ENCODE data around the gene HDAC4. TPM values are rescaled to one million over a fixed set of nuclear protein-coding genes. Genes with fewer than 3 reads are reported as not detected.
A peak's percentile ranks its signal among the peaks of the same experiment; 100 is the strongest.

The HDAC4 gene
- total RNA-seq, 2 donors from 2014 or later: 9.3 to 139 TPM

- intact Hi-C loops (cut with DNase I): no loop called here
- DNase-seq (peak; percentile 53 to 75 (median 62)), ATAC-seq (peak; percentile 73)
- H3K9me3 ChIP-seq: no peaks in the 10 kb centered on the region
- H3K27ac ChIP-seq: peak overlapping the region; percentile 18 to 72 (median 66)
- 29 to 33% methylated on average over 25 to 41 of the region's 41 CpGs for WGBS, 2 donors
- H3K27me3 ChIP-seq: no peaks in the 10 kb centered on the region
- H3K36me3 ChIP-seq (replicated peaks in 1 of 2; ENCODE audit: insufficient read depth in 1 of 2, low read depth in 2 of 2): no peaks in the 10 kb centered on the region
- TF ChIP-seq CTCF (IDR thresholded peaks at IDR 0.05) (no peak), POLR2A (IDR thresholded peaks at IDR 0.05) (no peak)
- peaks cover 20% of the 10 kb centered on the region for H3K4me1 ChIP-seq
- no peak overlapping the region for H3K4me3 ChIP-seq
These were observed 154.7 kb downstream of the HDAC4 start for GRCh38 chr2:239245872-239246721.

GRCh38 chr2:239245107-239245506, 155.7 kb downstream of the HDAC4 start:
- Histone ChIP-seq H3K4me1 (peaks cover 23% of the 10 kb centered on the region), H3K4me3 (no peak overlapping the region), H3K9me3 (no peaks in the 10 kb centered on the region), H3K36me3 (replicated peaks in 1 of 2; ENCODE audit: insufficient read depth in 1 of 2, low read depth in 2 of 2) (no peaks in the 10 kb centered on the region), H3K27me3 (no peaks in the 10 kb centered on the region), H3K27ac (peak overlapping the region in 2 of 4 donors; percentile 63 to 72)
- DNase-seq (no peak), ATAC-seq (no peak)
- WGBS, 2 donors: 69 to 81% methylated on average over 5 of the region's 5 CpGs
- no peak for TF ChIP-seq POLR2A (IDR thresholded peaks at IDR 0.05)
- no peak for TF ChIP-seq CTCF (IDR thresholded peaks at IDR 0.05)
- intact Hi-C loops (cut with DNase I): no loop called here

- WGBS, 2 donors: 88 to 92% methylated on average over 5 of the region's 5 CpGs
- DNase-seq (no peak), ATAC-seq (no peak)
- Histone ChIP-seq H3K4me1 (peaks cover 25% of the 10 kb centered on the region), H3K27ac (no peak overlapping the region), H3K4me3 (no peak overlapping the region), H3K36me3 (replicated peaks in 1 of 2; ENCODE audit: insufficient read depth in 1 of 2, low read depth in 2 of 2) (no peaks in the 10 kb centered on the region), H3K27me3 (no peaks in the 10 kb centered on the region), H3K9me3 (no peaks in the 10 kb centered on the region)
- TF ChIP-seq POLR2A (IDR thresholded peaks at IDR 0.05) (no peak), CTCF (IDR thresholded peaks at IDR 0.05) (no peak)
- intact Hi-C loops (cut with DNase I): no loop called here
These were observed 156.2 kb downstream of the HDAC4 start for GRCh38 chr2:239244625-239245024.

- Histone ChIP-seq H3K27me3 (no peaks in the 10 kb centered on the region), H3K36me3 (replicated peaks in 1 of 2; ENCODE audit: insufficient read depth in 1 of 2, low read depth in 2 of 2) (no peaks in the 10 kb centered on the region), H3K9me3 (no peaks in the 10 kb centered on the region), H3K27ac (no peak overlapping the region), H3K4me3 (no peak overlapping the region), H3K4me1 (peaks cover 18% of the 10 kb centered on the region)
- no peak for TF ChIP-seq POLR2A (IDR thresholded peaks at IDR 0.05)
- TF ChIP-seq CTCF (IDR thresholded peaks at IDR 0.05): no peak
- ATAC-seq: no peak
- WGBS, 2 donors: 72 to 95% methylated on average over 1 of the region's 1 CpG
- no peak for DNase-seq
- intact Hi-C loops (cut with DNase I): no loop called here
These were observed 159.3 kb downstream of the HDAC4 start for GRCh38 chr2:239241431-239241960.
